Measurements from ENCODE around the gene CAMTA1.

The CAMTA1 gene

GRCh38 chr1:7558481-7558880, 773.2 kb downstream of the CAMTA1 start:
- TF ChIP-seq CTCF (IDR thresholded peaks at IDR 0.05; ENCODE audit: insufficient read depth, low read depth, low read length, missing control alignments): no peak
- no peak overlapping the region for H3K4me3 ChIP-seq (ENCODE audit: low read depth, low read length)
- DNase-seq (ENCODE audit: low read depth): no peak

GRCh38 chr1:7558921-7559869, 773.9 kb downstream of the CAMTA1 start:
- DNase-seq (ENCODE audit: low read depth): no peak
- H3K4me3 ChIP-seq (ENCODE audit: low read depth, low read length): no peak overlapping the region
- TF ChIP-seq CTCF (IDR thresholded peaks at IDR 0.05; ENCODE audit: insufficient read depth, low read depth, low read length, missing control alignments): no peak

- no peak for TF ChIP-seq CTCF (IDR thresholded peaks at IDR 0.05; ENCODE audit: insufficient read depth, low read depth, low read length, missing control alignments)
- DNase-seq (ENCODE audit: low read depth): no peak
- H3K4me3 ChIP-seq (ENCODE audit: low read depth, low read length): no peak overlapping the region
Observed at GRCh38 chr1:7560128-7560527, 774.9 kb downstream of the CAMTA1 start.

GRCh38 chr1:7560601-7561181, 775.4 kb downstream of the CAMTA1 start:
- DNase-seq (ENCODE audit: low read depth): no peak
- TF ChIP-seq CTCF (IDR thresholded peaks at IDR 0.05; ENCODE audit: insufficient read depth, low read depth, low read length, missing control alignments): no peak
- no peak overlapping the region for H3K4me3 ChIP-seq (ENCODE audit: low read depth, low read length)

GRCh38 chr1:7561331-7561921, 776.2 kb downstream of the CAMTA1 start:
- TF ChIP-seq CTCF (IDR thresholded peaks at IDR 0.05; ENCODE audit: insufficient read depth, low read depth, low read length, missing control alignments): peak; percentile 41
- H3K4me3 ChIP-seq (ENCODE audit: low read depth, low read length): no peak overlapping the region
- peak; percentile 20 for DNase-seq (ENCODE audit: low read depth)

- TF ChIP-seq CTCF (IDR thresholded peaks at IDR 0.05; ENCODE audit: insufficient read depth, low read depth, low read length, missing control alignments): no peak
- DNase-seq (ENCODE audit: low read depth): no peak
- H3K4me3 ChIP-seq (ENCODE audit: low read depth, low read length): no peak overlapping the region
Observed at GRCh38 chr1:7561936-7562728, 776.9 kb downstream of the CAMTA1 start.

Measured in GM12865 (cell line).